Suppressor macrophage treated with lipopolysaccharide for 4 hours (primary cell): ENCODE data around the gene CDT1.

ENCODE experiments used
- DNase-seq: peaks from one replicate; pipeline ENCODE4 v3.0.0-alpha.2; 2020

The CDT1 gene

GRCh38 chr16:88806491-88807111 is 3.0 kb downstream of the CDT1 start:
- DNase-seq = no peak

- DNase-seq = no peak
Measured at GRCh38 chr16:88807142-88807625, 3.6 kb downstream of the CDT1 start.

- no peak for DNase-seq
Measured at GRCh38 chr16:88807626-88808453, 4.3 kb downstream of the CDT1 start.

- DNase-seq = no peak
Measured at GRCh38 chr16:88809068-88809675, 5.6 kb downstream of the CDT1 start.

- DNase-seq = no peak
Measured at GRCh38 chr16:88809676-88810165, 6.1 kb downstream of the CDT1 start.

GRCh38 chr16:88810166-88810911 is 6.8 kb downstream of the CDT1 start:
- peak; percentile 73 for DNase-seq

GRCh38 chr16:88810912-88811768 is 7.6 kb downstream of the CDT1 start:
- DNase-seq = peak; percentile 82

GRCh38 chr16:88811769-88812512 is 8.4 kb downstream of the CDT1 start, which contains the start of gene APRT:
APRT (minus strand) TSS chr16:88811928; CDS start chr16:88811899, 29 bp downstream.
- peak; percentile 97 for DNase-seq

- peak; percentile 59 for DNase-seq
Measured at GRCh38 chr16:88812513-88813268, 9.1 kb downstream of the CDT1 start.

- DNase-seq = no peak
Measured at GRCh38 chr16:88813269-88814143, 9.9 kb downstream of the CDT1 start.

GRCh38 chr16:88814144-88814502 is 10.5 kb downstream of the CDT1 start:
- no peak for DNase-seq

- DNase-seq = no peak
Measured at GRCh38 chr16:88815227-88815626, 11.6 kb downstream of the CDT1 start.

GRCh38 chr16:88815901-88816589 is 12.5 kb downstream of the CDT1 start:
- peak; percentile 23 for DNase-seq

GRCh38 chr16:88816736-88817535 is 13.3 kb downstream of the CDT1 start:
- DNase-seq = no peak

GRCh38 chr16:88817785-88818574 is 14.4 kb downstream of the CDT1 start:
- no peak for DNase-seq

- no peak for DNase-seq
Measured at GRCh38 chr16:88818575-88818874, 14.9 kb downstream of the CDT1 start.

- no peak for DNase-seq
Measured at GRCh38 chr16:88819126-88819525, 15.5 kb downstream of the CDT1 start.
